ENCODE results near the gene DTL.

Gene DTL

DNA sequence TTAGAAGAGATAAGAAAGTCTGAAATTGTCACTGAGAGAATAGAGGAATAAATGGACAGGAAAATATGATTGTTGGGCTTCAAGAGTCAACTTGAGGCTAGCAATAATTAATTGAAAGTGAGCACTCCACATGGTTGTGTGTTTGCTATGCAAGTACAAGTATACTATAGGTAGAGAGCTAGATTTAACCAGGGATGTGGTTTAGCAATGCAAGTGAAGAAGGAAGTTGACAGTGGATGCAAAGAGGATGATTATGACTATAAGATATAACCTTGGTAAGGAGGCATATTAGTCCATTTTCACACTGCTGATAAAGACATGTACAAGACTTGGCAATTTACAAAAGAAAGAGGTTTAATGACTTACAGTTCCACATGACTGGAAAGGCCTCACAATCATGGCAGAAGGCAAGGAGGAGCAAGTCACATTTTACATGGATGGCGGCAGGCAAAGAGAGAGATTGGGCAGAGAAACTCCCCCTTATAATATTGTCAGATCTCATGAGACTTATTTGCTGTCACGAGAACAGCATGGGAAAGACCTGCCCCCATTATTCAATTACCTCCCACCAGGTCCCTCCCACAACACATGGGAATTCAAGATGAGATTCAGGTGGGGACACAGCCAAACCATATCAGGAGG is 47.3 kb downstream of the DTL start:
- in situ Hi-C loops (cut with HindIII; ENCODE audit: low sequenced_read_pairs), result loop anchor here (5.0 to 25.0 kb wide), 2 partner anchors 49 to 379 kb away; no protein-coding TSS in a partner anchor

DNA sequence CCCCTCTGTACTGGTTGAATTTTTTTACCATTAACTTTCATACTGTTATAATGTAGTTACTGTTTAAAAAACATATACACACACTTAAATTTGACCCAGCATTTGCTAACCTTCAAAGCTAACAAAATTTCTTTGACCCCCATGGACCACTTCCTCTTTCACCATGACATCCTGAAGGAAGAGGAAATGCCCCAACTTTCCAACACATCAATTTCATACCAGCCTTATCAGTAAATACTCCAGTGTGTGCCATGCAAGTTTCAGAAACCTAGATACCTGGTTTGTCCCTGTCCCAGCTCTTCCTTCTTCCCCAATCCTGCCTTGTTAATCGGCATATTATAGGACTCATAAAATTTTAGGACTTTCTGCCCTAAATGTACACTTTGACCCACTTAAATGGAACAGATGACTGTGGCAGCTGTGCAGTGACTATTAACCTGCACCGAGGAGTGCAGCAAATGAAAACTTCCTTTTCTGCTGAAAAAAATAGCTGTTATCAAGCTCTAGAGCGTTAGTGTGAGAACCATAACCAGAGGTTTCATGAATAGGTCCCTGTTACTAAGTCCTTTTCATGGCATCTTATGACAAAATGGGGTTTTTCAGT is 54.1 kb downstream of the DTL start:
- in situ Hi-C loops (cut with HindIII; ENCODE audit: low sequenced_read_pairs), result loop anchor here (25.0 kb wide), 1 partner anchor 373 kb away; no protein-coding TSS in a partner anchor

DNA sequence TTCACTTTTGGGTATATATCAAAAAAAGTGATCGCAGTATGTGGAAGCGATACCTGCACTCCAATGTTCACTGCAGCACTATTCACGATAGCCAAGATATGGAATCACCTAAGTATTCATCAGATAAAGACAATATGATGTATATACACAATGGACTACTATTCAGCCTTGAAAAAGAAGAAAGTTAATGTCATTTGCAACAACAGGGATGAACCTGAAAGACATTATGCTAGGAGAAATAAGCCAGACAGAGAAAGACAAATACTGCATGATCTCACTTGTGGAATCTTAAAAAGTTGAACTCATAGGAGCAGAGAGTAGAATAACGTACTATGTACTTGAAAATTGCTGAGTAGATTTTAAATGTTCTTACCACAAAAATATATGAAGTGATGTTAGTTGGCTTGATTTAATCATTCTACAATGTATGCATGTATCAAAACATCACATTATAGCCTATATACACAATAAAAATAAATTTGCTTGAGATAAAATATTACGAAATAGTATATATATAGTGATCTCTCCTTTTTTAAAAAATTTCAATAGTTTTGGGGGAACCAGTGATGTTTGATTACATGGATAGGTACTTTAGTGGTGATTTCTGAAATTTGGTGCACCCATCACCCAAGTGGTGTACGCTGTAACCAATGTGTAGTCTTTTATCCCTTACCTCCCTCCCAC is 56.0 kb downstream of the DTL start:
- in situ Hi-C loops (cut with HindIII; ENCODE audit: low sequenced_read_pairs), result loop anchor here (25.0 kb wide), 1 partner anchor 371 kb away; no protein-coding TSS in a partner anchor

- in situ Hi-C loops (cut with HindIII; ENCODE audit: low sequenced_read_pairs), result loop anchor here (25.0 kb wide), 1 partner anchor 365 kb away; no protein-coding TSS in a partner anchor
Measured at GRCh38 chr1:212097360-212097759, 61.8 kb downstream of the DTL start.

- in situ Hi-C loops (cut with HindIII; ENCODE audit: low sequenced_read_pairs), result loop anchor here (25.0 kb wide), 1 partner anchor 364 kb away; no protein-coding TSS in a partner anchor
Measured at GRCh38 chr1:212098310-212098709, 62.8 kb downstream of the DTL start.

GRCh38 chr1:212098771-212099170 is 63.2 kb downstream of the DTL start:
- in situ Hi-C loops (cut with HindIII; ENCODE audit: low sequenced_read_pairs), result loop anchor here (25.0 kb wide), 1 partner anchor 364 kb away; no protein-coding TSS in a partner anchor

GRCh38 chr1:212101251-212101650 is 65.7 kb downstream of the DTL start:
- in situ Hi-C loops (cut with HindIII; ENCODE audit: low sequenced_read_pairs), result no loop called here

GRCh38 chr1:212101735-212102134 is 66.2 kb downstream of the DTL start:
- in situ Hi-C loops (cut with HindIII; ENCODE audit: low sequenced_read_pairs), result no loop called here

GRCh38 chr1:212104586-212105325 is 69.2 kb downstream of the DTL start:
- in situ Hi-C loops (cut with HindIII; ENCODE audit: low sequenced_read_pairs), result no loop called here

DNA sequence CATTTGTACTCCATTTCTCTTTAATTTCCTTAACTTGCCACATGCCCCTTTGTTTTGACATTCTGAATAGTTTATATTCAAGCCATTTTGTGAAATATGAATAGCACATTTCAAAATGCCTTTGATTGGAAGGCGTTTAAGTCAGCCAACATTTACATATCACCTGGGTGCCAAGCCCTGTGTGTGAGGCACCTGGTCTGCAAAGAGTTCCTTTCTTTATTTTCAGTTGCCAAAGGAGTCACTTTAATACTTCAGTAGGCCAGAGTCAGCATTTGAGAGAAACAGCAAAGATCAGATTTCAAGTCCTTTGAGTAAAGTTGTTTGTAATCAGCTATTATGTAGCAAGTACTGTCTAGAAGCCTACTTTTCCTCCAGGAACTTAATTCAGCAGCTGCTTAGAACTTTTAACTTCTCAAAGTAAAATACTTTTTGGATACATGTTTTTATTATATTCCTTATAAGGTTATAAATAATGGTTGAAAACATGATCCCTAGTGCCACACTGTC is 70.8 kb downstream of the DTL start:
- in situ Hi-C loops (cut with HindIII; ENCODE audit: low sequenced_read_pairs), result no loop called here

- in situ Hi-C loops (cut with HindIII; ENCODE audit: low sequenced_read_pairs), result no loop called here
Measured at GRCh38 chr1:212107481-212107880, 71.9 kb downstream of the DTL start.

GRCh38 chr1:212108187-212108586 is 72.6 kb downstream of the DTL start:
- in situ Hi-C loops (cut with HindIII; ENCODE audit: low sequenced_read_pairs), result no loop called here

GRCh38 chr1:212108981-212109380 is 73.4 kb downstream of the DTL start:
- in situ Hi-C loops (cut with HindIII; ENCODE audit: low sequenced_read_pairs), result no loop called here

- in situ Hi-C loops (cut with HindIII; ENCODE audit: low sequenced_read_pairs), result no loop called here
Measured at GRCh38 chr1:212109728-212110127, 74.2 kb downstream of the DTL start.

DNA sequence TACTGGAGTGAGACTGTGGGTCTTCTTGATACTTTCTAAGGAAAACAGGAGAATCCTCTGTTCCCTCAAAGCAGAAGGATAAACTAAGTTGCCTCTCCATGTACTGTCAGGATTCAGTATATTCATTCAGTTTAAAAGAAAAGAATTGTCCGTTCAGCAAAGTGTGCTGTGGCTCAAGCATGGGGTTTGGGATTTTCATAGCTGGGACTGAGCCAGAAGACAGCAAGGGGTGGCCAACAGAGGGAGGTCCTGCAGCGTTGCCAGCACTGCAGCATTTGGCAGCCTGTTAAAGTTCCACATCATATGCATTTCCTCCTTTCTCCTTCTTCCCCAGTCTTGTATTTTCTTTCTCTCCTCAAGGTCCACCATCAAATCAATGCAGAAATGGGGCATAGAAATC is 75.1 kb downstream of the DTL start:
- in situ Hi-C loops (cut with HindIII; ENCODE audit: low sequenced_read_pairs), result no loop called here

DNA sequence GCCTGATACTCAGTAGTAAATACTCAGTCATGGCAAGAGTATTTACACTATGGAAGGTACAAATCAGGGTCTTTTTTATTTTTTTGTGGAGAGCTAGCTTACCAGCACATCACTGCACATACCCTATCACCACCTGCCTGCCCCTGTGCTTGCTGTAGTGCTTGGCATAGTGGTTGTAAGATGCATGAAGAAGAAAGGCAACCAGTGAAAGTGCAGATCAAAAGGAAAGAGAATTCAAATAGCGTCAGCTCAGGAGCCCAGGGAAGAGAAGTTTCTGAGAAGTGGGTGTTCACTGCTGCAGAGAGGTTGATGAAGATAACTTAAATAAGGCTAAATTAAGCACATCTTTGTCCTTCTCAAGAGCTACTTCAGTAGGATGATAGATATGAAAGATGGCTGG is 76.0 kb downstream of the DTL start:
- in situ Hi-C loops (cut with HindIII; ENCODE audit: low sequenced_read_pairs), result no loop called here

GRCh38 chr1:212113706-212114105 is 78.2 kb downstream of the DTL start:
- in situ Hi-C loops (cut with HindIII; ENCODE audit: low sequenced_read_pairs), result no loop called here

DNA sequence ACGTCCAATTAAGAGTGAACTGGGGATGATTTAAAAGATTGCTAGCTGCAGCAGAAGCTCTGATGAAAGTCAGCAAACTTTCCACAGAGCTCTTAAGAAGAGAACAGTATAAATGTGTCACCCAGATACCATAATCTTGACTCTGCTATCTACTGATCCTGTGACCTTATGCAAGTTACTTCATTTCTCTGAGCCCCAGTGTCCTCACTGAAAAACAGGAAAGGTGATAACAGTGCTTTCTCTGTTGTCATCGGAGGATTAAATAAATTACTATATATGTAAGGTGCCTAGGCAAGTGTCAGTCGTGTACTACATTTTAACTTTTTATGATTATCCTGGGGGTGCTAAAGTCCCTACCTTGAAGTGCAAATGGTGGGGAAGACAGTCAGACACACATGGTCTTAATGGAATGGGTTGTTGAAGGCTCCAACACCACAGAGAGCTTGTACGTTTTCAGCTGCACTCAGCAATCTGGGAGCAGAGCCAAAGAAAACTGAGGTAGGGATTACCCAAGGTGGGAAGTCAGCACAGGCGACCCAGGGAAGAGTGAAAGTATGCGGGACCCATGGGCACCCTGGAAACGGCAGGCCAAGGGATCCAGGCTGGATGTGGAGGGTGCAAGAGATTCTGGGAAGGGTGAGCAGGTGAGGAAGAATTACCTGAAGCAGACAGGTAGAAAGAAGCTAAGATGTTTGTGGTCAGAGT is 82.8 kb downstream of the DTL start:
- in situ Hi-C loops (cut with HindIII; ENCODE audit: low sequenced_read_pairs), result no loop called here

GRCh38 chr1:212118872-212119260 is 83.3 kb downstream of the DTL start:
- in situ Hi-C loops (cut with HindIII; ENCODE audit: low sequenced_read_pairs), result no loop called here

DNA sequence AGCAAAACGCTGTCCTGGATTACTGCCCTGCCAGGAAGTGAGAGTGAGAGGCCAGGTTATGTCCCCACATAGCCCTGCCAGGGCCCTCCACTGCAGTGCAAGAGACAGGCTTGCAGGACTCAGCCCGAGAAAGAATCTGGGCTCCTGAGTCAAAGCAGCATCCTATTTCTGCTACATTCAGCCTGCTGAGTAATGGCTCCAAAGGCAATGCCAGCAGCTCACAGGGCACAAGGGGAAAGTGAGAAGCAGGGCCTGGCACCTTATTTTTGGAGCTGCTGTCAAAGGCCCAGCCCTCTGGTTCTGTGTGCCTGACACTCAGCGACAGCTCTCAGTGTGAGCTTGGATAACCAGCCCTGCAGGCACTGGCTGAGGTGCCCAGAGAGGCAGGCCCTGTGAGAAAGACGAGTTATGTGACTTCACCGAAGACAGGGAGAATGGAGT is 83.9 kb downstream of the DTL start:
- in situ Hi-C loops (cut with HindIII; ENCODE audit: low sequenced_read_pairs), result no loop called here

All from endothelial cell of hepatic sinusoid (primary cell).